ENCODE data around the gene TRERF1.

Gene TRERF1

DNA sequence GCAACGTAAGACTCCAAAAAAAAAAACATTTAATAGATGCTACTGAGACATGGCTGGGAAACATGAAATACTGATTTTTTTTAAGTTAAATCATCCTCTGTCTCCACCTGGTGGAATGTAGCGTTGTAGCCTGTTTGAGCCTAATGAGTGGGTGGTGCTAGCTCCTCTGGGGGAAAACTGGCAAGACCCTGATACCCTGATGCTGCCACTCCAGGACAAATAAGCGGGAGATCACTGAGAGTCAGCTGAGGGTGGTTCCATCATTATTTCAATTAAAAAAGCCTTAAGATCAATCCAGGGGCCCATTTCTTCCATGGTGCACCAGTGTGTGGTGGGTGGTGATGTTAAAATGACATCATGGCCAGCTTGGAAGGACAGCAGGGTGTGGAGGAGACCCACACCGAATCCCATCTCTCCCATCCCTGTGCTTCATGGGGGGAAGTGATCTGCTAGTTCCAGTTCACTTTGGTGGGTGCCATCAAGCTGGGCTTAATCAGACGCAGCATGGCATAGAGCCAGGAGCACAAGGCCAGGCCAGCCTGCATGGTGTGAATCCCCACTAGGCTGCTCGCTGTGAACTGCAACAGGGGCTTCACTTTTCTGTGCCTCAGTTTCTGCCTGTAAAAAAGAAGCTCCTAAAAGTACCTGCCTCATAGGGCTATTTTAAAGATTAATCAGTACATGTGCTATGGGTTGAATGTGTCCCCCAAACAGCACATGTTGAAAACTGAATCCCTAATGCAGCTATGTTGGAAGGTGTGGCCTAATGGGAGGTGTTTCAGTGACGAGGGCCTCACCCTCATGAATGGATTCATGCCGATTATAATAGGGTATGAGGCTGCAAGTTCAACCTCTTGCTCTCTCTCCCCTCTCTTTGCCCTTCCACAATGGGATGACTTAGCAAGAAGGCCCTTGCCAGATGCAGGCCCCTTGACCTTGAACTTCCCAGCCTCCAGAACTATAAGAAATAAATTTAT, 221.1 kb downstream of the TRERF1 start:
- no peak overlapping the region for H3K4me3 ChIP-seq
- TF ChIP-seq, protein P1, sequence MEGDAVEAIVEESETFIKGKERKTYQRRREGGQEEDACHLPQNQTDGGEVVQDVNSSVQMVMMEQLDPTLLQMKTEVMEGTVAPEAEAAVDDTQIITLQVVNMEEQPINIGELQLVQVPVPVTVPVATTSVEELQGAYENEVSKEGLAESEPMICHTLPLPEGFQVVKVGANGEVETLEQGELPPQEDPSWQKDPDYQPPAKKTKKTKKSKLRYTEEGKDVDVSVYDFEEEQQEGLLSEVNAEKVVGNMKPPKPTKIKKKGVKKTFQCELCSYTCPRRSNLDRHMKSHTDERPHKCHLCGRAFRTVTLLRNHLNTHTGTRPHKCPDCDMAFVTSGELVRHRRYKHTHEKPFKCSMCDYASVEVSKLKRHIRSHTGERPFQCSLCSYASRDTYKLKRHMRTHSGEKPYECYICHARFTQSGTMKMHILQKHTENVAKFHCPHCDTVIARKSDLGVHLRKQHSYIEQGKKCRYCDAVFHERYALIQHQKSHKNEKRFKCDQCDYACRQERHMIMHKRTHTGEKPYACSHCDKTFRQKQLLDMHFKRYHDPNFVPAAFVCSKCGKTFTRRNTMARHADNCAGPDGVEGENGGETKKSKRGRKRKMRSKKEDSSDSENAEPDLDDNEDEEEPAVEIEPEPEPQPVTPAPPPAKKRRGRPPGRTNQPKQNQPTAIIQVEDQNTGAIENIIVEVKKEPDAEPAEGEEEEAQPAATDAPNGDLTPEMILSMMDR (IDR thresholded peaks at IDR 0.05): no peak
- H3K27ac ChIP-seq: no peak overlapping the region
- DNase-seq (ENCODE audit: low spot score): no peak

DNA sequence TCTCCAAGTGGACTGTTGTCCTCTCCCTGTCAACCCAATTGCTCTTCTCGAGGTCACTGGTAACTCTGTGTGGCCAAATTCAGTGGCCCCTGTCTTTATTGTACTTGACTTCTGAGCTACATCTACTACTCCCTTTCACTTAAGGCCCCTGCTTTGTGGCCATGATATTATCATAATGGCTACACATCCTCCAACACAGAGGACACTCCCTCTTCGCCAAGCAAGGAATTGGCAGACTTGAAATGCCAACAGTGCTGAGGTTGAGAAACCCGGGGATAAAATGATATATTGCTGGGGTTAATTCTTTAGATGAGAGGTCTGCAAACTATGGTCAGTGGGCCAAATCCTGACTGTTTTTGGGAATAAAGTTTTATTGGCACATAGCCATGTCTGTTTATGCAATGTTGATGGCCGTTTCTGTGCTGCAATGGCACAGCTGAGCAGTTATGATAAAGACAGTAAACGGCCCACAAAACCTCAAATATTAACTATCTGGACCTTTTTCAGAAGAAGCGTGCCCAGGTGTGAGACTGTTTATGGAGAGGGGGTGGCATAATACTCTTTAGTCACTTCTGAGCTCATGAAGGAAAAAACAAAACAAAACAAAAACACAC, 222.1 kb downstream of the TRERF1 start:
- DNase-seq (ENCODE audit: low spot score): no peak

DNA sequence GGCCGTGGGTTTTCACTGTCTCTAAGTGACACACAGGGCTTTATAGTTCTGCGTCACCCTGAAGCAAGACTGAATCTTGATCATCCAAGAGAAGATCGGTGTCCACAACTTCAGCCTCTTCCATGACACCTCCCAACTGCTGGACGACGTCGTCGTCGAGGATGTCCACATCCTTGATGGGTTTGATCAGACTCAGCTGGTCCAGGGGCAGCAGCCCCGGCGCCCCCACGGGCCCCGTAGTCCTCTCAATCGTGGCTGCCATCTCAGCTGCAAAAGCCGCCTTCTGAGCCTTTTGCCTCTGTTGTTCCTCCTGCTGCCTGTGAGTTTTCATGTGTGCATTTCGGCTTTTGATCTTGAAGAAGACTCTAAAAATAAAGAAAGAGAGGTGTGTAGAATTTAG, 223.4 kb downstream of the TRERF1 start:
- DNase-seq (ENCODE audit: low spot score): no peak
- TF ChIP-seq, protein P1 (IDR thresholded peaks at IDR 0.05): no peak
- no peak overlapping the region for H3K27ac ChIP-seq
- H3K4me3 ChIP-seq: no peak overlapping the region

More for the DNA sequence above, 222.1 kb downstream of the TRERF1 start:
- TF ChIP-seq, protein P1 (IDR thresholded peaks at IDR 0.05): no peak
- no peak overlapping the region for H3K4me3 ChIP-seq
- H3K27ac ChIP-seq: no peak overlapping the region

DNA sequence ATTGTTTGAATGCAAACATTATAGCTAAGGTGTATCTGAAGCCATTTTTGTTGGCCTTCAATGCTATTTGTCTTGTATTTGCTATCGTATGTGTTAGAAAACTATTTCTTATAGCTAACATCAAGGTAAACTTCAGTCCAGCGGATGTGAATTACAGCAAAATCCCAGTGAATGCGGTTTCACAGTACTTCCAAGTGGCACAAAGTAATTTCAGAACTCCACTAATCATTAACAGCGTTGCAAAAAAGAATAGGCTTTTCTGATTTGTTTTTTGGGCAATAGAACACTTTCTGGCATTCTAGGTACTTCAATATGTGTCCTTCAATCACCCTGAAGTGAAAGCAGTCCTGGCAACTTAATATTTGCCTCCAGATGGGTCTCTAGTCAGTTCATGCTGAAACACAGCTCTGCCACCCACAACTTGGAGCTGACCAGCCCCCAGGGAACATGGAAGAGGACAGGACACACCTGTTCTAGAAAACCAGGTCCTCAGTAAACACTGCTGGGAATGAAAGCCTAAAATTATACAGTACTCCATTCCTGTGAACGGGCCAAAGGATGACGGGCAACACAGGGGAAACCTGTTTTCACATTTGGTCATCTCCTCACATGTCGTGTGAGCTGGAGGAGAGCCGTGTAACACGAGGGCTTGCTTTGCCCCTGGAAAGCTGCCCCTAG, 224.4 kb downstream of the TRERF1 start:
- TF ChIP-seq, protein P1 (IDR thresholded peaks at IDR 0.05): no peak
- no peak for DNase-seq (ENCODE audit: low spot score)
- no peak overlapping the region for H3K4me3 ChIP-seq
- H3K27ac ChIP-seq: no peak overlapping the region

DNA sequence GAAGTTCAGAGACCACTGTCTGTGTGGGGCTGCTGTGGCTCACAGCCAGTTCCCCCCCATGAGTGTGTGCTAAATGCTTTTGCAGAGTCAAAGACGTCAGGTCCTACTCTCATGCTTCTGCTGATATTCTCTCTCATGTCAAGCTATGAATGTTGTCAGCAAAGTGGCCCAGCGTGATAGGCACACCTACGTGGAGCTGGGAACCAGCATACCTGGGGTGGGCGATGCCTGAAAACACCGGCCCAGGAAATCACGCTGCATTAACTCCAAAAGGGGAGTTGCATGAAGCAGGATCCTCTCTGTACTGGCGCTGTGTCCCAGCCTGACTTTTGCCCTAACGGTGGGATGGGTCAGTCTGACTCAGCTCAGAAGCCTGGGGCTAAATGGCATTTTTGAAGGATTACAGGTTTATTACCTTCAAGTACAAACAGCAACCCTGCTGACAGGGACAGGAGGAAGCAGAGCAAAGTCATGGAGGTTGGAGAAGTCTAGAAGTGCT, 225.0 kb downstream of the TRERF1 start:
- Histone ChIP-seq H3K27ac (no peak overlapping the region), H3K4me3 (no peak overlapping the region)
- no peak for DNase-seq (ENCODE audit: low spot score)
- TF ChIP-seq, protein P1 (IDR thresholded peaks at IDR 0.05): no peak

DNA sequence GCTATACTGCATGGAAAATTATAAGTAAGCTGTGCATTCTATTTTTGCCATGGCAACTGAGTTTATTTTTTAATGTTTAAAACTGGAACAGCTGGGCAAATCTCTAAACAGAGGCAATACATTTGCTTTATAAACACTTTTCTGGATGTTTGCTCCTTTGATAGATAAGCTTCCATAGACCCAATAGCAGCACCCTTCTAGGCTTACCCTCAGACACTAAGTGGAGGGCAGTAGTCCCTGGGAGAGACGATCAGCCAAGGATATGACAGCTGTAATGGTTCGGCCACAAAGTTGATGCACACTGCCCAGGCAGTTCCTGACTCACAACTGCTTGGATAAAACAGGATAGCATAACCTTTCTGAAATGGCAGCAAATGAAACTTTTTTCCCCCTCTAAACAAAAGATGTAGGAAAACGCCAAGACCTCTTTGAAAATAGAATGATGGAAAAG, 225.5 kb downstream of the TRERF1 start:
- TF ChIP-seq, protein P1 (IDR thresholded peaks at IDR 0.05): no peak
- Histone ChIP-seq H3K27ac (no peak overlapping the region), H3K4me3 (no peak overlapping the region)
- DNase-seq (ENCODE audit: low spot score): no peak
